ENCODE results near the gene UNC5B.
A peak's percentile ranks its signal among the peaks of the same experiment; 100 is the strongest.

The UNC5B gene

GRCh38 chr10:71212318-71213126 lies at the start of gene UNC5B:
Gene UNC5B, plus strand, starts transcription at chr10:71212570. Its CDS starts 416 bp downstream, at chr10:71212986.
- ATAC-seq, result peak; percentile 63 to 67

- ATAC-seq, result no peak
Observed at GRCh38 chr10:71173466-71173865, 38.9 kb upstream of the UNC5B start.

GRCh38 chr10:71176661-71177060 lies 35.7 kb upstream of the UNC5B start:
- ATAC-seq, result no peak

- ATAC-seq, result no peak
Observed at GRCh38 chr10:71177651-71178199, 34.6 kb upstream of the UNC5B start.

- no peak for ATAC-seq
Observed at GRCh38 chr10:71178880-71179279, 33.5 kb upstream of the UNC5B start.

- no peak for ATAC-seq
Observed at GRCh38 chr10:71179382-71179781, 33.0 kb upstream of the UNC5B start.

- no peak for ATAC-seq
Observed at GRCh38 chr10:71184421-71184820, 27.9 kb upstream of the UNC5B start.

- no peak for ATAC-seq
Observed at GRCh38 chr10:71185209-71185608, 27.2 kb upstream of the UNC5B start.

GRCh38 chr10:71187197-71187596 lies 25.2 kb upstream of the UNC5B start:
- no peak for ATAC-seq

GRCh38 chr10:71187600-71187999 lies 24.8 kb upstream of the UNC5B start:
- no peak for ATAC-seq

GRCh38 chr10:71188201-71188600 lies 24.2 kb upstream of the UNC5B start:
- ATAC-seq, result no peak

- no peak for ATAC-seq
Observed at GRCh38 chr10:71191019-71191418, 21.4 kb upstream of the UNC5B start.

- no peak for ATAC-seq
Observed at GRCh38 chr10:71191551-71192076, 20.8 kb upstream of the UNC5B start.

- no peak for ATAC-seq
Observed at GRCh38 chr10:71193516-71193915, 18.9 kb upstream of the UNC5B start.

- ATAC-seq, result no peak
Observed at GRCh38 chr10:71197955-71198354, 14.4 kb upstream of the UNC5B start.

- no peak for ATAC-seq
Observed at GRCh38 chr10:71201849-71202248, 10.5 kb upstream of the UNC5B start.

GRCh38 chr10:71202314-71202713 lies 10.1 kb upstream of the UNC5B start:
- no peak for ATAC-seq

GRCh38 chr10:71203124-71203523 lies 9.2 kb upstream of the UNC5B start:
- ATAC-seq, result no peak

- peak in 1 of 2 donors; percentile 41 for ATAC-seq
Observed at GRCh38 chr10:71203716-71204115, 8.7 kb upstream of the UNC5B start.

GRCh38 chr10:71204746-71205145 lies 7.6 kb upstream of the UNC5B start:
- no peak for ATAC-seq

GRCh38 chr10:71205468-71205867 lies 6.9 kb upstream of the UNC5B start:
- ATAC-seq, result no peak

GRCh38 chr10:71206911-71207310 lies 5.5 kb upstream of the UNC5B start:
- no peak for ATAC-seq

- no peak for ATAC-seq
Observed at GRCh38 chr10:71207578-71207977, 4.8 kb upstream of the UNC5B start.

- ATAC-seq, result no peak
Observed at GRCh38 chr10:71209352-71209715, 3.0 kb upstream of the UNC5B start.

Data from activated CD4-positive, CD25-positive, alpha-beta regulatory T cell treated with anti-CD3 and anti-CD28 coated beads, Interleukin-2, amount 50 U/mL, for 24 hours (primary cell).